ENCODE results near the gene LRBA.
"Not testable (repeated sequence)": the region's sequence is repeated elsewhere in the genome, so short reads cannot be mapped to it uniquely, and the experiment has no call there.

Gene LRBA

DNA sequence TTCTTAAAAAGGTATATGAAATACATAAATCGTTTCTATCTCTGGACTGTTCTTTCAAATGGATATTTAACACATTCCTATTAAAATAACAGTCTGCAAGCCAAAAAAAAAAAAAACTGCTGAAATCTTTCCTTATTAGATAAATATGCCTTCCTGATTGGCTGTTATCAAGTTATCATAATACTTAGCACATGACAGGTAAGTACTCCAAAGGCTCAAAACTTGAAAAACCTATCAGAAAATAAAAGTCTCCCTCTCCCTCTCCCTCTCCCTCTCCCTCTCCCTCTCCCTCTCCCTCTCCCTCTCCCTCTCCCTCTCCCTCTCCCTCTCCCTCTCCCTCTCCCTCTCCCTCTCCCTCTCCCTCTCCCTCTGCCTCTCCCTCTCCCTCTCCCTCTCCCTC, 356.8 kb downstream of the LRBA start:
- DNase-seq: not testable (repeated sequence)

GRCh38 chr4:150656891-150657290, 358.2 kb downstream of the LRBA start:
- DNase-seq: no peak

DNA sequence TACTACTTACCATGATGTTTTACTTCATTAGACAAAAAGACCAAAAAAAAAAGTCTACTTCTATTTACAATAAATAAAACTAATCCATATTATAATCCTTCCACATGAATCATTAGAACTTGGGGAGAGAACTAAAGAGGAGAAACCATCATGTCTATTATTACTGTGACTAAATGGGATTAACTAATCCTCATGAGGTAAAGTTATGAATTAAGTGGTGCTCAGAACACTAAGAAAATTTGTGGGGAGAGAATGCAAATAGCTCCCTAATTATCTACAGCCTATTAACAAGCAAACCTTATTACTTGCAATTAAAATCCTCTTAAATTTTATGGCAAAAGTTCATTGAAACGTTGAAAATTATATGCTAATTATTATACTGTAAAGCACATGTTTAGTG, 364.3 kb downstream of the LRBA start:
- no peak for DNase-seq

DNA sequence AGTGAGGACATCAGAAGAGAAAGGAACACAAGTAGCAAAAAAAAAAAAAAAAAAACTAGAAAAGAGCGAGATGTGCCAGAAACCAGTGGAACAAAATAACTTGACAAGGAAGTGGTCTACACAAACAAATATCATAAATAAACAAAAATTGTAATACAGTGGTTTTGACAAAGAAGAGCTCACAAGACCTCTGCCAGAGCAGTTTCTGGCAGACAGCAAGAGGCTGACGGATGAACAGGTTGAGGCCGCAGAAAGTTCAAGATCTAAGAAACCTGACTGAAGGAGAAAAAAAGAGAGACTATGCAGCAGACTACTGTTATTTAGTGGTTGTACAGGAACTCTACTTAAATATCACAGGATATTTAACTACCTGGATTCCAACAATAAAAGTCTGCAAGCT, 367.0 kb downstream of the LRBA start:
- DNase-seq: no peak

DNA sequence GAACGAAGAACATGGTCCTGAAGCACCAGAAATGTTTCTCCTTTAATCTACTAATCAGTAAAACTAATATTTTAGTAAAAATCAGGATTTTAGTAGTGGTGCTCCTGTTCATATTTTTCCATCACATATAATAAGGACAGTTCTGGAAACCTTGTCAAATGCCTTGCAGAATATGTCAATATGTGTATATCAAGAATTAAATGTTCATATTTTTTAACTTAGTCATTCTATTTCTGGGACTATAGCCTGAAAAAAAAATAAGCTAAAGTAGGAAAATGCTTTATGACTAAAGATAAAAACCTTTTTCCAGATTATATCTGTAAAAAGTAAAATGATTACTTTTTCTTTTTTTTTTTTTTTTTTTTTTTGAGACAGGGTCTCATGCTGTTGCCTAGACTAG, 368.1 kb downstream of the LRBA start:
- no peak for DNase-seq

- no peak for DNase-seq
These were observed 373.5 kb downstream of the LRBA start for GRCh38 chr4:150641612-150642011.

DNA sequence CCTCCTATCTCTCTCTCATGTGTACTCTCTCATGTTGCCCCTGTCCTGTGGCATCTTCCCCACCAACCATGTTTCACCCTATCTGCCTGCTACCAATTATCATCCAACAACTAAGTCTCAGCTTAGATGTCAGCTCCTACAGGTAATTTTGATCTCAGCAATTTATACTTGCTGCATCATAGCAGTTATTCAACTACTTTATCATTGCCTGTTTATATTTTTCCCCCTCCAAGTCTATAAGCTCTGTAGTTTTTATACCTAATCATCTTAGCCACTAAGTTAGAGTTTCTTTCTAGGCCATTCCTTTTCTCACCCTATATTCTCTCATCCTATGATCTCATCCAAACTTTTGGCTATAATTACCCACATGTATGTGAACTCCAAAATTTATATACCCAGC, 382.4 kb downstream of the LRBA start:
- no peak for DNase-seq

GRCh38 chr4:150628073-150628472, 387.0 kb downstream of the LRBA start:
- no peak for DNase-seq

- no peak for DNase-seq
These were observed 390.1 kb downstream of the LRBA start for GRCh38 chr4:150625033-150625432.

- no peak for DNase-seq
These were observed 391.0 kb downstream of the LRBA start for GRCh38 chr4:150624055-150624454.

DNA sequence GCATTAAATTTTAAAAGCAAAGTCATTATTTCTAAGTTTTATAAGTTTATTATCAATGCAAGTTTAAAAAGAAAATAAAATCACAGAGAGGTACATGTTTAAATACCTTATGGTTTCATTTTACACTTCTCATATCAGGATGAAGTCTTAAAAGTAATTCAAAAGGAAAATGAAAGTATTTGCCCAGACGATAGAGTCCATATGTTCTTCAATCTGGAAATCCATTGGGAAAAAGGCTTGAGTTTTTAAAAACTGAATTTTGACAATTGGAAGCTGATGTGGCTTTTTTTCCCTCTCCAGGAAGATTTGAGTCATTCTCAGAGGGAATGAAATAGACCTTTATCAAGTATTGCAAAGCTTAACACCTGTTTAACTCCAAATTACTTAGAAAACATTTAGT, 396.0 kb downstream of the LRBA start:
- DNase-seq: no peak

DNA sequence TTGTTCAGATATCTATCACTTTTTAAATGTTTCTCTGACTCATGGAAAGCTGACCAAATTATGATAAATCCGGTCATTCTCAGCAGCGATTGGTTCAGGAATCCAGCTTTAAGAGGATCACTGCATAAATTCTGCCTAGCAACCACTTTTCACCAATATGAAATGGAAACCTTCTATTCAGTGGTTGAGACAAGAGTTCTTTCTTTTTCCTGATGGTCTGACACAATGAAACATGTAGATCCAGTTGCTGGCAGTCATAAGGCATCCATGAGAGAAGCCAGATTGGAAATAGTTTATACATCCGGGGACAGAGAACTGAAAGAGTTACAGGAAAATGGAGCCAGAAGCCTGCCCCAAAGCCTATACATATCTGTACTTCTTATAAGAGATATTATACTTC, 406.0 kb downstream of the LRBA start:
- DNase-seq: no peak

- DNase-seq: no peak
These were observed 414.2 kb downstream of the LRBA start for GRCh38 chr4:150600812-150601445.

DNA sequence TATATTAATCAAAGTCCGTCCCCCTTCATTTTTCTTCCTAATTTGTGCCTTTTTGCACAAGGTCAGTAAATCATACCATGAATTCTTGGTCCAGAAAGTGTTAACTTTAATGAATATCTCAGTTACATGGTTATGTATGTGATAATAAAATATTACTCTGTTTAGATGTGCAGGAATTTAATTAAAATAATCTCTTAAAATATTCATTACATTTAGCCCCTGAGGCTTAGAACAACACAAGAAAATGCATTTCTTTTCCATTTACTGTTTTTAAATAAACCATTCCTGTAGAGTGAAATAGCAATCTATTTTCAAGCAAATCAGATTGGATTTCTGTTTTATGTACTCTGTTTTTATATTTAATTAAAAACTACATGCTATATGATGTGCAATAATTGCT, 415.5 kb downstream of the LRBA start:
- no peak for DNase-seq

- DNase-seq: no peak
These were observed 416.2 kb downstream of the LRBA start for GRCh38 chr4:150598909-150599308.

DNA sequence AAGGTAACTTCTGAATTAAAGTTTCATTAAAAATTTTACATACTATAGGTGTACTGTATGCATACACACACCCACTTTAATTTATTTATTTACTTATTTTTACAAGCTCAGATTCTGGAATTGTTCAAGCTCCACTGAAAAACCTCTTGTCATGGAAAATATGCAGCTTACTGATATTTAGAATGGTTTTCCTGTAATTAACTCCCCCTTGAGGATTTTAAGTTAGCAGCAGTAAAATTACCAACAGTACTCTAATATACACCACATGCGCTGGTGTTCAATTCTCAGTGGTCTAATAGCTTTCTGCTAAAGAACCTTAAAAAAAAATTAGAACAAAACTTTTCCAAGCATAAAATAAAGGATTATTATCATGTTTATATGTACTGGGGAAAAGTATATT, 421.1 kb downstream of the LRBA start:
- no peak for DNase-seq

GRCh38 chr4:150591904-150592303, 423.2 kb downstream of the LRBA start:
- DNase-seq: no peak

GRCh38 chr4:150591406-150591805, 423.7 kb downstream of the LRBA start:
- no peak for DNase-seq

- DNase-seq: no peak
These were observed 424.5 kb downstream of the LRBA start for GRCh38 chr4:150590631-150591030.

- no peak for DNase-seq
These were observed 425.9 kb downstream of the LRBA start for GRCh38 chr4:150589157-150589556.

DNA sequence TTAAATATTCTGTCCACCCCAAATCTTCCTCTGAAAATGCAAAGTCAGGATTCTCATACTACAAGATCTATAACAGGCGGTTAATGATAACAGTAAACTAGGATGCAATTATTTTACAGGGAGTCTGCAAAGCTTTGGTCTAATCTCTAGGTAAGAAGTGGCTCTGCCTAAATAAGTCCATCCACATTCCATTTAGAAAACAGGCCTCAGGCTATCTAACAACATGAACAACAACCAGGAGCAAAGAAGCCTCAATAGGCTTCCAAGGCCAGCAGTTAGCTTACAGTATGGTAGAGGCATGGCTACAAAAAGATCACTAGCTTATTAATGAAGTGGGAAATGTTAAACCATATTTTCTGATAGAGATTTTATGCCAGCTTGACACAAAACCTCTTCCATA, 426.8 kb downstream of the LRBA start:
- DNase-seq: no peak

GRCh38 chr4:150586162-150586810, 428.8 kb downstream of the LRBA start:
- no peak for DNase-seq

- DNase-seq: no peak
These were observed 429.5 kb downstream of the LRBA start for GRCh38 chr4:150585611-150586010.

- DNase-seq: no peak
These were observed 430.8 kb downstream of the LRBA start for GRCh38 chr4:150584111-150584915.

Data from CD4-positive, alpha-beta T cell treated with Interleukin-10 for 1 hour (primary cell).